Measurements from ENCODE around the gene HDAC4. TPM values are rescaled to one million over a fixed set of nuclear protein-coding genes. Genes with fewer than 3 reads are reported as not detected.

The HDAC4 gene
- total and polyA plus RNA-seq, 2 of the 8 experiments (the other 6 are each of a cell fraction or from before 2014, with no cell fraction given) = 15.4 to 31.5 TPM

GRCh38 chr2:239369631-239370161 is 31.1 kb downstream of the HDAC4 start:
- H3K23ac ChIP-seq (ENCODE audit: insufficient read length) = no peak overlapping the region
- peaks cover 5 to 30% of the 10 kb centered on the region in 2 experiments for H4K20me1 ChIP-seq (replicated peaks in 1 of 2; ENCODE audit: control insufficient read depth in 1 of 2, insufficient read depth in 2 of 2, low read length in 2 of 2)
- H3K4me1 ChIP-seq (replicated peaks in 1 of 4; ENCODE audit: control insufficient read depth in 3 of 4, insufficient read depth in 4 of 4, low read length in 3 of 4) = peaks cover 0 to 2% (median 0%) of the 10 kb centered on the region in 4 experiments; a peak in 1 of 7 replicates
- no peak overlapping the region for H2BK15ac ChIP-seq (ENCODE audit: low read length)
- no peak overlapping the region for H2AK5ac ChIP-seq (ENCODE audit: low read depth, low read length)
- peaks cover 9 to 61% of the 10 kb centered on the region in 2 experiments for H3K79me2 ChIP-seq (ENCODE audit: control insufficient read depth in 1 of 2, insufficient read depth in 2 of 2, low read length in 2 of 2)
- no peak for DNase-seq (ENCODE audit: low read depth in 1 of 2, low spot score in 2 of 2)
- H3K9ac ChIP-seq (replicated peaks in 1 of 4; ENCODE audit: extremely low read depth in 1 of 4, low read depth in 3 of 4, low read length in 3 of 4) = no peak overlapping the region
- H3K27me3 ChIP-seq (replicated peaks in 1 of 4; ENCODE audit: control insufficient read depth in 3 of 4, extremely low read depth in 1 of 4, insufficient read depth in 3 of 4, low read length in 3 of 4) = no peaks in the 10 kb centered on the region
- H3K23me2 ChIP-seq (ENCODE audit: low read depth, low read length) = peaks cover 4% of the 10 kb centered on the region; the same call in 1 of the 2 replicates
- H3K56ac ChIP-seq (replicated peaks; ENCODE audit: insufficient read length, low read depth, low read length) = no peak overlapping the region
- no peak overlapping the region for H2BK20ac ChIP-seq (ENCODE audit: low read length)
- no peaks in the 10 kb centered on the region for H3K9me3 ChIP-seq (ENCODE audit: insufficient read depth in 2 of 2, low read depth in 1 of 2, low read length in 1 of 2)
- no peak overlapping the region for H2BK5ac ChIP-seq (ENCODE audit: low read depth, low read length)
- no peak overlapping the region for H4K5ac ChIP-seq (ENCODE audit: insufficient read length, low read depth, low read length)
- H2BK12ac ChIP-seq (ENCODE audit: low read depth, low read length) = no peak overlapping the region
- H2AFZ ChIP-seq (ENCODE audit: low read length) = no peak overlapping the region
- ChIA-PET CTCF (ENCODE audit: partially characterized antibody) (interaction anchor here (1.0 to 1.9 kb wide), 7 partner anchors 11 to 1012 kb away, joined by 3 to 4 read pairs (median 3); no protein-coding TSS in a partner anchor), POLR2A (ENCODE audit: partially characterized antibody) (interaction anchor here (1.6 to 1.9 kb wide), 2 partner anchors 10 to 11 kb away, joined by 4 to 5 read pairs; no protein-coding TSS in a partner anchor)
- no peak overlapping the region for H3K4me3 ChIP-seq (ENCODE audit: extremely low read depth in 1 of 4, insufficient read depth in 2 of 4, low read depth in 3 of 4, low read length in 4 of 4)
- no peak overlapping the region for H3K14ac ChIP-seq (ENCODE audit: insufficient read length)
- no peak overlapping the region for H4K91ac ChIP-seq (replicated peaks; ENCODE audit: insufficient read length, low read length)
- H2BK120ac ChIP-seq (replicated peaks; ENCODE audit: low read depth, low read length) = no peak overlapping the region
- TF ChIP-seq HDAC2 (IDR thresholded peaks at IDR 0.05; ENCODE audit: borderline replicate concordance in 1 of 2, low read depth in 2 of 2, low read length in 2 of 2) = no peak
- TF ChIP-seq JUN (IDR thresholded peaks at IDR 0.05; ENCODE audit: low read depth, low read length) = no peak
- no peak for FAIRE-seq
- no peak overlapping the region for H3K27ac ChIP-seq (ENCODE audit: low read depth, low read length)
- H3K4me2 ChIP-seq (ENCODE audit: insufficient read depth in 1 of 2, low read depth in 2 of 2, low read length in 2 of 2) = no peak overlapping the region
- 93% methylated on average over 20 of the region's 20 CpGs; no CpG with 5 or more reads in 1 of the 2 experiments for WGBS, 2 experiments (ENCODE audit: extremely low coverage in 1 of 2, insufficient coverage in 1 of 2, insufficient read length in 1 of 2, insufficient replicate concordance in 2 of 2, low coverage in 1 of 2, low lambda C conversion rate in 2 of 2, missing lambda C conversion rate in 1 of 2)
- no peaks in the 10 kb centered on the region for H3K36me3 ChIP-seq (ENCODE audit: control insufficient read depth in 2 of 4, insufficient read depth in 4 of 4, low read length in 3 of 4)
- H3K4ac ChIP-seq (replicated peaks; ENCODE audit: insufficient read length, low read depth, low read length) = no peak overlapping the region
- H3K18ac ChIP-seq (ENCODE audit: extremely low read depth, low read length) = no peak overlapping the region
- H4K8ac ChIP-seq (ENCODE audit: extremely low read depth, insufficient read depth, low read length) = no peak overlapping the region
- peaks cover 23% of the 10 kb centered on the region for H3K79me1 ChIP-seq (ENCODE audit: low read depth, low read length)

All from H1 (cell line).